Lower lobe of right lung (tissue), 2 donors: Measurements from ENCODE around the gene CD177. TPM values are rescaled to one million over a fixed set of nuclear protein-coding genes. Genes with fewer than 3 reads are reported as not detected.
"Not testable (repeated sequence)": the region's sequence is repeated elsewhere in the genome, so short reads cannot be mapped to it uniquely, and the experiment has no call there.

Experiments used
- ATAC-seq, 2 donors: fragments of 200-7000 bp; cut with Tn5 transposase; one replicate each; pipeline ENCODE4 v1.9.1; 2020 to 2022; ENCODE audit warnings: mild to moderate bottlenecking in 2 of 2, moderate library complexity in 2 of 2
- DNase-seq: peaks from one replicate; pipeline ENCODE4 v3.0.0-alpha.2; 2020
- H3K27ac ChIP-seq: fragments of 200-600 bp; one replicate; pipeline ENCODE4 v1.8.0; 2022
- H3K27me3 ChIP-seq: fragments of 200-600 bp; one replicate; pipeline ENCODE4 v1.8.0; 2022; ENCODE audit warnings: low read depth
- H3K36me3 ChIP-seq: fragments of 200-600 bp; one replicate; pipeline ENCODE4 v1.8.0; 2022; ENCODE audit warnings: mild to moderate bottlenecking
- H3K4me1 ChIP-seq: fragments of 200-600 bp; one replicate; pipeline ENCODE4 v1.8.0; 2022
- H3K4me3 ChIP-seq: fragments of 200-600 bp; one replicate; pipeline ENCODE4 v1.8.0; 2022; ENCODE audit warnings: mild to moderate bottlenecking
- H3K9me3 ChIP-seq: fragments of 200-600 bp; one replicate; pipeline ENCODE4 v1.8.0; 2022
- intact Hi-C: fragments of 100-400 bp; cut with DNase I; formaldehyde crosslinking; loops from one replicate; pipeline ENCODE4 v1.11.0; 2022
- total RNA-seq: library from RNA; stranded (reverse); fragmentation: NEBNext Ultra II Directional; extraction: Animal tissue kit (Norgen Biotek cat#: 25700); gene quantifications from one replicate; pipeline ENCODE4 v1.2.1, GENCODE V29; 2021
- TF ChIP-seq, protein P1 (sequence below): fragments of 200-600 bp; IDR thresholded peaks from one replicate; pipeline ENCODE4 v1.8.0; 2022; ENCODE audit warnings: antibody characterized with exemption, mild to moderate bottlenecking
- donor health status: DM: no; HTN: yes; CAD: no; lungs with severe emphysema.

CD177 gene
- total RNA-seq, 1 donor from 2014 or later, result 5.7 TPM

DNA sequence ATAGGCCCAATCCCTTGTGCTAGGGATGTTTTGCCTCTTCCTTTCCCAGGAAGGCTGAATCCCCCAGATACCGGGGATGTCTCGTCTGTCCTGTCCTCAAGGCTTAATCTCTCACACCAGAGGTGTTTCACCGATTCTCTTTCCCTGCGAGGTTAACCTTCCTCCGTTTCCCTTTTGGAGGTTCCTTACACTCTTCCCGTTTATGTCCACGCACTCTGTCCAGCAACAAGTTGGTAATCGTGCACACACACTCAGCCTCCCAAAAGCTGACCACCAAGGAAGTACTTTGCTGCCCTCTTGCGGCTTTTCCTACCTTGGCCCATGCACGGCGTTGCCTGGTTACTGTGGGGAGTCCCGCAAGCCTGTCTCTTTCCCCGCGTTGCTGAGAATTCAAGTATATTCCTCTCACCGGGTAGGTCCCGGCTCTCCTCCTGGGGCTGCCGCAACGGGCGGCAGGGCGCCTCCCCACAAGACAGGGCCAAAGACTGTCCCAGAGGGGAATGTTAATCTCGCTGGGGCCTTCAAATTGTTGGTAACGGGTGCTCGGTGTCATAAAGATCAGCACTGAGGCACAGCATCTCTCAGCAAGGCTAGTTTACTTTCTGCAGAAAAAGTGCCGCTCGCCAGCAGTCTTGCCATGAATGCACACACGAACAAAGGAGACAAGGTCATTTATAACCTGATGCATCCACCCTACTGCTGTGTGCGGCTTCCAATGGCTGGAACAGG, 36.7 kb upstream of the CD177 start:
- intact Hi-C loops, result no loop called here
- TF ChIP-seq, protein P1, sequence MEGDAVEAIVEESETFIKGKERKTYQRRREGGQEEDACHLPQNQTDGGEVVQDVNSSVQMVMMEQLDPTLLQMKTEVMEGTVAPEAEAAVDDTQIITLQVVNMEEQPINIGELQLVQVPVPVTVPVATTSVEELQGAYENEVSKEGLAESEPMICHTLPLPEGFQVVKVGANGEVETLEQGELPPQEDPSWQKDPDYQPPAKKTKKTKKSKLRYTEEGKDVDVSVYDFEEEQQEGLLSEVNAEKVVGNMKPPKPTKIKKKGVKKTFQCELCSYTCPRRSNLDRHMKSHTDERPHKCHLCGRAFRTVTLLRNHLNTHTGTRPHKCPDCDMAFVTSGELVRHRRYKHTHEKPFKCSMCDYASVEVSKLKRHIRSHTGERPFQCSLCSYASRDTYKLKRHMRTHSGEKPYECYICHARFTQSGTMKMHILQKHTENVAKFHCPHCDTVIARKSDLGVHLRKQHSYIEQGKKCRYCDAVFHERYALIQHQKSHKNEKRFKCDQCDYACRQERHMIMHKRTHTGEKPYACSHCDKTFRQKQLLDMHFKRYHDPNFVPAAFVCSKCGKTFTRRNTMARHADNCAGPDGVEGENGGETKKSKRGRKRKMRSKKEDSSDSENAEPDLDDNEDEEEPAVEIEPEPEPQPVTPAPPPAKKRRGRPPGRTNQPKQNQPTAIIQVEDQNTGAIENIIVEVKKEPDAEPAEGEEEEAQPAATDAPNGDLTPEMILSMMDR, result no peak
- H3K4me3 ChIP-seq, result no peak overlapping the region
- DNase-seq (no peak), ATAC-seq (no peak)
- H3K27ac ChIP-seq, result no peak overlapping the region
- H3K4me1 ChIP-seq, result no peaks in the 10 kb centered on the region
- no peaks in the 10 kb centered on the region for H3K9me3 ChIP-seq
- H3K36me3 ChIP-seq, result no peaks in the 10 kb centered on the region
- H3K27me3 ChIP-seq, result peaks cover 7% of the 10 kb centered on the region

DNA sequence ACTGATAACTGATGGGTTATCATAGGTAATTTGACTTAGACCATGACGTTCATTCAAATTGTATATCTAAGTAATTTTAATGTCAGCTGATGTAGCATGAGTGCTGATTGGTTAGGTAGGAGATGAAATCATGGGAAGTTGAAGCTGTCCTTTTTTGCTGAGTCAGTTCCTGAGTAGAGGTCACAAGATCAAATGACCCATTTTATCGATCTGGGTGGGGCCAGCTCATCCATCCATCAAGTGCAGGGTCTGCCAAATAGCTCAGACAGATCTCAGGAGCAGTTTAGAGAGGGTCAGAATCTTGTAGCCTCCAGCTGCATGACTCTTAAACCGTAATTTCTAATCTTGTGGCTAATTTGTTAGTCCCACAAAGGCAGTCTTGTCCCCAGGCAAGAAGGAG, 35.3 kb upstream of the CD177 start:
- Histone ChIP-seq H3K27me3 (peaks cover 7% of the 10 kb centered on the region), H3K27ac (no peak overlapping the region), H3K4me1 (no peaks in the 10 kb centered on the region), H3K9me3 (no peaks in the 10 kb centered on the region), H3K36me3 (no peaks in the 10 kb centered on the region), H3K4me3 (no peak overlapping the region)
- TF ChIP-seq, protein P1, result no peak
- DNase-seq, result no peak
- no peak for ATAC-seq
- intact Hi-C loops, result no loop called here

DNA sequence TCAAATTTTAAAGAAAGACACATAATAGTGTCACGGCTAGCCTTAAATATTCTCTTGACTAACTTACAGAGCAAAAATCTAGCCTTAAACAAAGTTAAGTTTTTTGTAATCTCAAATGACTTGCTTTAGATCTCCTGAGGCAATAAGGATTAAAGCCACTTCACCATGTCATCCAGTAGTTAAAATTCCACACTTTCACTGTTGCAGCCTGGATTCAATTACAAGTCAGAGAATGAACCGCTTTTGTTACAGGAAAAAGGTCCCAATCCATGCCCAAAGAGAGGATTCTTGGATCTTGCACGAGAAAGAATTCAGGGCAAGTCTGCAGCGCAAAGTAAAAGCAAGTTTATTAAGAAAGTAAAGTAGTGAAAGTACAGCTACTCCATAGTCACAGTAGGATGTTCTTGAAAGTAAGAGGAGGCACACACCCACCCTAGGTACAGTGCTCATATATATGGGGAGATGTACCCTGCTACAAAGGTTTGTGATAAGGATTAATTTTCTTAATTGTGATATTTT, 34.6 kb upstream of the CD177 start:
- no peaks in the 10 kb centered on the region for H3K9me3 ChIP-seq
- DNase-seq (no peak), ATAC-seq (no peak)
- H3K4me1 ChIP-seq, result no peaks in the 10 kb centered on the region
- no peak overlapping the region for H3K4me3 ChIP-seq
- intact Hi-C loops, result no loop called here
- H3K27me3 ChIP-seq, result peaks cover 7% of the 10 kb centered on the region
- H3K36me3 ChIP-seq, result no peaks in the 10 kb centered on the region
- no peak overlapping the region for H3K27ac ChIP-seq
- TF ChIP-seq, protein P1, result no peak

DNA sequence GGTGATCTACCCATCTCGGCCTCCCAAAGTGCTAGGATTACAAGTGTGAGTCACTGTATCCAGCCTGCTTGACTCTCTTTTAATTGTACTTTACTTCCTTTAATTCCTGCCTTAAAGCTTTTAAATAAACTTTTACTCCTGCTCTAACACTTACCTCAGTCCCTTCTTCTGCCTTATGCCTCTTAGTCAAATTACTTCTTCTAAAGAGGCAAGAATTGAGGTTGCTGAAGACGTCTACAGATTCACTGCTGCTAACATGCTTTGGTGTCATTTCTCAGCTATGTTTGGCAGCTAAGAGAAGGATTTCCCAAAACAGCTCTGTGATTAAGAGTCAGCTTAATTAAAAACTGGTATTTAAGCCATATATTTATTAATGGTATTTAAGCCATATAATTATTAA, 32.9 kb upstream of the CD177 start:
- TF ChIP-seq, protein P1, result no peak
- H3K27ac ChIP-seq, result no peak overlapping the region
- no peaks in the 10 kb centered on the region for H3K36me3 ChIP-seq
- no peak for DNase-seq
- no peaks in the 10 kb centered on the region for H3K9me3 ChIP-seq
- no peak overlapping the region for H3K4me3 ChIP-seq
- H3K4me1 ChIP-seq, result no peaks in the 10 kb centered on the region
- no peak for ATAC-seq
- intact Hi-C loops, result no loop called here
- H3K27me3 ChIP-seq, result peaks cover 7% of the 10 kb centered on the region

DNA sequence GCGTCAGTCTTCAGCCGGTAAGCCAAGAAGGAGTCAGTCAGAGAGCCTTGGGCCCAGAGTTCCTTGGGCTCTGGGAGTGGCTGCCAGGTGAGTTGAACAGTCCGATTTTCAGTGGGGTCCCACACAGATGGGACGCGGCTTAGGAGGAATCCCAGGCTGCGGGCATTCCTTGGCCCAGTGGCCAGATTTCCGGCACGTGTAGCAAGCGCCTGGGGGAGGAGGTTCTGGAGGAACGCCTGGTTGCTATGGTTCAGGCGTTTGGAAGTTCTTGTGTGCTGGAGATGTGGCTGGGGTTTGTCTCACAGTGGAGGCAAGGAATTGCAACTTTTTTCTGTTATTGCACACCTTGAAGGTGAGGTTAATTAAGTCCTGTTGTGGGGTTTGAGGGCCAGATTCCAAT, 26.7 kb upstream of the CD177 start:
- ATAC-seq, H3K9me3 ChIP-seq, intact Hi-C loops, H3K27me3 ChIP-seq, H3K36me3 ChIP-seq, H3K4me3 ChIP-seq, H3K27ac ChIP-seq, H3K4me1 ChIP-seq, DNase-seq: not testable (repeated sequence)

DNA sequence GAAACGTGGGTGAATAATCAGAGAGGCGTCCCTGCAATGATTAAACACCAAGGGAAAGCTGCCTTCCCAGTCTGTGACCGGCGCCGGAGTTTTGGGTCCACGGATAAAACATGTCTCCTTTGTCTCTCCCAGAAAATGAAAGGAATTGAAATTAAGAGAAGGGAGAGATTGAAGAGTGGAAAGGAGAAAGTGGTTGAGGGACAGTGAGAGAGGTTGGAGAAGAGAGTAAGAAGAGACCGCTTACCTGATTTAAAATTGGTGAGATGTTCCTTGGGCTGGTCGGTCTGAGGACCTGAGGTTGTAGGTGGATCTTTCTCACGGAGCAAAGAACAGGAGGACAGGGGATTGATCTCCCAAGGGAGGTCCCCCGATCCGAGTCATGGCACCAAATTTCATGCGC, 24.9 kb upstream of the CD177 start:
- H3K36me3 ChIP-seq, intact Hi-C loops, ATAC-seq, DNase-seq, H3K4me3 ChIP-seq, H3K9me3 ChIP-seq, H3K4me1 ChIP-seq, H3K27ac ChIP-seq, H3K27me3 ChIP-seq: not testable (repeated sequence)

DNA sequence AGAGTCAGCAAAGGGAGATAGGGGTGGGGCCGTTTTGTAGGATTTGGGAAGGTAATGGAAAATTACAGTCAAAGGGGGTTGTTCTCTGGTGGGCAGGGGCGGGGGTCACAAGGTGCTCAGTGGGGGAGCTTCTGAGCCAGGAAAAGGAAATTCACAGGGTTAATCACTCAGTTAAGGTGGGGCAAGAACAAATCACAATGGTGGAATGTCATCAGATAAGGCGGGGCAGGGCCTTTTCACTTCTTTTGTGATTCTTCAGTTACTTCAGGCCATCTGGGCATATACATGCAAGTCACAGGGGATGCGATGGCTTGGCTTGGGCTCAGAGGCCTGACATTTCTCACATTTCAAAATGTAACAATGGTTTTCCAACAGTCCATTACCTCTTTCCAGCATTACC, 24.4 kb upstream of the CD177 start:
- ATAC-seq, H3K27ac ChIP-seq, H3K27me3 ChIP-seq, H3K9me3 ChIP-seq, H3K4me3 ChIP-seq, H3K36me3 ChIP-seq, DNase-seq, intact Hi-C loops, H3K4me1 ChIP-seq: not testable (repeated sequence)
